Activated naive CD4-positive, alpha-beta T cell (primary cell): ENCODE data around the gene GALR2.

Experiments
- DNase-seq, 4 experiments: peaks; one replicate each; lab custom pipeline; 2025; lab: John Stamatoyannopoulos, UW

Gene GALR2

DNA sequence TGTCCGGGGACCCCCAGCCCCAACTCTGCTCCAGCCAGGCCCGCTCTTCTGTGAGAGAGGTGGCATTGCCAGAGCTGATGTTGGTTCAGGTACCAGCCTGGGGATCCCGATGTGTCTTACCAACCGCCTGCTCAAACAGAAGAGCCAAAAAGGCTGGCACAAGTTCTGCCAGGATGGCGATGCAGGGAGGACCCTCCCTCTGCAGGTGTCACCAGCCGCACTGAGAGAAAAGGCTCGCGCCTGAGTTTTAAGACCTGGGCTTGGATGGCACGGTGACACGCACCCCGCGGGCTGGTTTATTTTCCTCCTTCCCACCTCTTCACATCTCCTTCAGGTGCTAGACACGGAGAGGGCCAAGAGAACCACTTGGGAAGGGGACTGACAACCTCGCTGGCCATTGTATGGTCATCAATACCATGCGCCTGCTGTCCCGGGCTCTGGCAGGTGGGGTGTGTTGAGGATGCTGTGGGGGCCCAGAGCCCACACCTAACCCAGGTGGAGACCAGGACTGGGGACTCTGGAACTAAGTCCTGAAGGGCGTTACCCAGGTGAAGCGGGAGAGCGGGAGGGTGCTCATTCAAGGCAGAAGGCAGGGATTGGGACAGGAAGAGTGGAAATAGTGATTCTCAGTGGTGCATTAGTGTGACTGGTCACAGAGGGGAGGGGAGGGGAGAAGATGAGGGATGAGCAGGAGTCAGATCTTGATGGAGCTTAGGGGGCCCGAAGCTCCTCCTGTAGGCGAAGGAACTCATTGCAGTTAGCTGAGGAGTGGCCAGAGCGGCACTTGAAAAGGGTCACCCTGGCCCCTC is 50.2 kb downstream of the GALR2 start:
- no peak for DNase-seq

DNA sequence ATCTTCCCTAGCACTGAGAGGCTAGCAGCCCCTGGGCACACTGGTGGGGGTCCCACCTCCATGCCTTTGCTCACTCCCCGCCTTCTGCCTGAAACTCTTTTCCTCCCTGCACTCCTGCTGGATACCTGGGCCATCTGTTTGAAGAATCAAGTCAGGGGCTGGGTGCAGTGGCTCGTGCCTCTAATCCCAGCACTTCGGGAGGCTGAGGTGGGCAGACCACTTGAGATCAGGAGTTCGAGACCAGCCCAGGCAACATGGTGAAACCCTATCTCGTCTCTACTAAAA is 50.8 kb downstream of the GALR2 start:
- DNase-seq = no peak

DNA sequence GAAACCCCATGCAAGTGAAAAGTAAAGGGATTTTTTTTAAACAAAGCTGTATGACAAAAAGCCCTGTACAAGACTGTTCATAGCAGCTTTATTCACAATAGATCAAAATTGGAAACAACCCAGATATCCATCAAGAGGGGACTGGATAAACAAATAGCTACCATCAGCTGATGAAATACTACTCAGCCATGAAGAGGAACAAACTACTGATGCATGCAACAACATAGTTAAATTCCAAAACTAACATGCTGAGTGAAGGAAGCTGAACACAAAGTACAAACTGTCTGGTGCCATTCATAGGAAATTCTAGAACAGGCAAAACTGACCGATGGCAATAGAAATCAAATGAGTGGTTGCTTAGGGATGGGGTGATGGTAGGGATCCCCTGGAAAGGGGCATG is 51.3 kb downstream of the GALR2 start:
- DNase-seq = no peak
